Mesodermal cell (in vitro differentiated cells): Measurements from ENCODE around the gene CSAG3.
"Not testable (repeated sequence)": the region's sequence is repeated elsewhere in the genome, so short reads cannot be mapped to it uniquely, and the experiment has no call there.

Experiments used
- H3K27ac ChIP-seq: 2 replicates; pipeline ENCODE4 v1.7.0; 2013; ENCODE audit warnings: mild to moderate bottlenecking, low read depth, low read length, moderate library complexity; ENCODE audit not compliant: severe bottlenecking
- H3K36me3 ChIP-seq: 2 replicates; pipeline ENCODE4 v1.7.1; 2013; ENCODE audit warnings: mild to moderate bottlenecking, low read length, moderate library complexity; ENCODE audit not compliant: control insufficient read depth, insufficient read depth
- H3K4me1 ChIP-seq: one replicate; pipeline ENCODE4 v1.7.1; 2013; ENCODE audit warnings: mild to moderate bottlenecking, low read length; ENCODE audit not compliant: insufficient read depth, control insufficient read depth, poor library complexity, severe bottlenecking
- H3K4me3 ChIP-seq: 2 replicates; pipeline ENCODE4 v1.7.0; 2013; ENCODE audit warnings: low read length, control low read depth, mild to moderate bottlenecking; ENCODE audit not compliant: insufficient read depth, poor library complexity, severe bottlenecking; ENCODE audit errors: extremely low read depth
- H3K9me3 ChIP-seq: 2 replicates; pipeline ENCODE4 v1.7.1; 2013; ENCODE audit warnings: mild to moderate bottlenecking, low read length, moderate library complexity; ENCODE audit not compliant: control insufficient read depth
- WGBS, 2 experiments: methylation state at CpG; one replicate each; pipeline ENCODE4 v1.1.5; 2013; ENCODE audit warnings: missing lambda C conversion rate in 2 of 2; ENCODE audit not compliant: insufficient coverage in 2 of 2; 5-methylcytosine and 5-hydroxymethylcytosine counted together

The CSAG3 gene

DNA sequence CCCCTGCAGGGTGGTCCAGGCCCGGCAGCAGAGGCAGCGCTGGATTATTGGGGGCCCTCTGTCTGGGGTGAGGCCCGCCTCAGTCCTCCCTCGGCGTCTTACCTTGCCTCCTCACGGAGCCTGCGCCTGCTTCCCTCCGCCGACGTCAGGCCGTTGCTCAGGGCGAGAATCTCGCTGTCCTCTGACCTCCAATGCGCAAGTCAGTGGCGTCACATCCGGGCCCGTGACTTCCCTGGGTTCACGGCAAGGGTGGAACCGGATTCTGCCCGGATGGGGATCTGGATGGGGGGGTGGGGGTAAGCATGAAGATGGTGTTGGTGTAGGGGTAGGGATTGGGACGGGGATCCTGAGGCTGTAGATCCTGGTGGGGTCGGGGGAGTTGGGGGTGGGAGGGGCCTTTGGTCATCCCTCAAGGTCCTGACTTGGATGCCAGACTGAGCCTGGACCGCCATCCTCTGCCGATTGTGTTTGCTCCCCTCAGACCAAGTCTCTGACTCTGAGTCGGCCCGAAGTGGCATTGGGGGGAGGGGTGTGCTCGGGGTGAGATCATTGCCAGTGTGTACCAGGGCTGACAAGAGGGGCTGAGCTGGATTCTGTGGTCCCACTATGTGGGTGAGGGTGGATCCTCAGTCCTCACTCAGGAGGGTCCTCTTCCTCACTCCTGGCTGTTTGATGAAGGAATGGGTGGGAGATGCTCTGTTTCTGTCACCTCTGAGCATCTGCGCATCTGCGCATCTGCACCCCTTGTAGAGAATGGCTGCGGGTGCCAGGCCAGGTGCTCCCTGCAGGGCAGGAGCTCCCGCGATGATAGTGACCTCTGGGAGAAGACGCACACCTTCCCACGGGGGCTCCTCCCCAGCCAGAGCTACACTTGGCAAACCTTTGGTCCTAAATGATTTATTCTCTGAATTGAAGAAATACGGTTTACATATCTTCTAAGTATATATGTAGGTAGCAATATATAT, 5.0 kb upstream of the CSAG3 start, which contains the start of gene MAGEA2:
Gene MAGEA2 (minus strand): TSS at position 157 of the 965 bp plus-strand sequence. CDS start 2,479 bp downstream, outside the sequence.
- H3K4me3 ChIP-seq, H3K4me1 ChIP-seq, H3K27ac ChIP-seq, H3K9me3 ChIP-seq, H3K36me3 ChIP-seq: not testable (repeated sequence)
- no CpG with 5 or more reads among the region's 35 CpGs for WGBS, 2 experiments

- no CpG with 5 or more reads among the region's 5 CpGs for WGBS, 2 experiments
Observed at GRCh38 chrX:152754871-152755270, 4.1 kb upstream of the CSAG3 start.

GRCh38 chrX:152759544-152759943, 526 bp downstream of the CSAG3 start:
- H3K4me3 ChIP-seq, H3K27ac ChIP-seq, H3K4me1 ChIP-seq, H3K36me3 ChIP-seq, H3K9me3 ChIP-seq: not testable (repeated sequence)
- WGBS, 2 experiments, result no CpG with 5 or more reads among the region's 7 CpGs

More at GRCh38 chrX:152754871-152755270, 4.1 kb upstream of the CSAG3 start:
- H3K36me3 ChIP-seq, H3K4me1 ChIP-seq, H3K9me3 ChIP-seq, H3K27ac ChIP-seq, H3K4me3 ChIP-seq: not testable (repeated sequence)

DNA sequence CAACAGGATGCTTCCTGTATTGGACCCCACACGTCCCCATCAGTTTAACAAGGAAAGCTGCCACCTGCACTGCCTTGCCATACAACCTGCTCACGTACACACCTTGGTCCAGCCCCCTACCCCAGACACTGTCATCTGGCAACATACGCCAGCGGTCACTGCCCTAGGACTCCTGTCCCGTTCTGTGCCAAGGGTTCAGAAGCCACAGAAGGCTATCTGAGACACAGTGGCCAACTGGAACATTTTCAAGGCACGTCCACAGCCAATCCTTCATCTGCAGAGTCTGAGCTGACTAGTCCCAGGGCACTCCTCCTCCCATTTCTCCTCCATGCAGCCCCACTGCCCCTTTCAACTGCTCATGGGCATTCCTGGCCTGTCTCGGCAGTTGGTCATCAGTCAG, 2.6 kb downstream of the CSAG3 start:
- not testable (repeated sequence) for H3K4me3 ChIP-seq, H3K27ac ChIP-seq, H3K36me3 ChIP-seq, H3K9me3 ChIP-seq, H3K4me1 ChIP-seq
- WGBS, 2 experiments, result no CpG with 5 or more reads among the region's 7 CpGs

GRCh38 chrX:152766562-152766961, 7.5 kb downstream of the CSAG3 start:
- not testable (repeated sequence) for H3K9me3 ChIP-seq, H3K27ac ChIP-seq, H3K4me3 ChIP-seq, H3K36me3 ChIP-seq, H3K4me1 ChIP-seq
- WGBS, 2 experiments, result 80 to 95% methylated on average over 1 to 5 of the region's 9 CpGs

- H3K36me3 ChIP-seq, H3K27ac ChIP-seq, H3K9me3 ChIP-seq, H3K4me1 ChIP-seq, H3K4me3 ChIP-seq: not testable (repeated sequence)
- WGBS, 2 experiments, result no CpG with 5 or more reads among the region's 29 CpGs
Observed at GRCh38 chrX:152769549-152770289, 10.7 kb downstream of the CSAG3 start, which contains the start of gene MAGEA6. TSS of gene MAGEA6 (minus strand) at chrX:152769689. CDS start at chrX:152767650, 2,039 bp downstream.

- H3K9me3 ChIP-seq, H3K36me3 ChIP-seq, H3K4me1 ChIP-seq, H3K4me3 ChIP-seq, H3K27ac ChIP-seq: not testable (repeated sequence)
- no CpG with 5 or more reads among the region's 3 CpGs for WGBS, 2 experiments
Observed at GRCh38 chrX:152787062-152787461, 28.0 kb downstream of the CSAG3 start.

GRCh38 chrX:152798945-152799344, 39.9 kb downstream of the CSAG3 start:
- H3K9me3 ChIP-seq, result no peaks in the 10 kb centered on the region
- WGBS, 2 experiments, result no CpG with 5 or more reads among the region's 1 CpG
- no peak overlapping the region for H3K27ac ChIP-seq
- H3K36me3 ChIP-seq, result no peaks in the 10 kb centered on the region
- no peaks in the 10 kb centered on the region for H3K4me1 ChIP-seq
- H3K4me3 ChIP-seq, result no peak overlapping the region

GRCh38 chrX:152806035-152806434, 47.0 kb downstream of the CSAG3 start:
- no peaks in the 10 kb centered on the region for H3K36me3 ChIP-seq
- no peak overlapping the region for H3K27ac ChIP-seq
- H3K4me1 ChIP-seq, result no peaks in the 10 kb centered on the region
- 86 to 90% methylated on average over 4 of the region's 4 CpGs for WGBS, 2 experiments
- no peak overlapping the region for H3K4me3 ChIP-seq
- no peaks in the 10 kb centered on the region for H3K9me3 ChIP-seq
